HepG2 (cell line): ENCODE data around the gene OLFM3. TPM values are rescaled to one million over a fixed set of nuclear protein-coding genes. Genes with fewer than 3 reads are reported as not detected.

Source experiments
- ATAC-seq: fragments of 200-7000 bp; cut with Tn5 transposase; 3 replicates; pipeline ENCODE4 v1.9.1; 2020; ENCODE audit warnings: mild to moderate bottlenecking, moderate library complexity
- BruUV-seq: library from RNA; stranded (reverse); fragments of 400-500 nt; replicated peaks from 2 replicates; lab custom pipeline; 2021; lab: Mats Ljungman, UMichigan
- CTCF ChIA-PET: fragments of 300-600 bp; formaldehyde crosslinking; extraction: SDS; loops from one replicate; lab custom pipeline; 2021; ENCODE audit warnings: low total read pairs, inconsistent platforms, low intra/inter-chr PET ratio; lab: Yijun Ruan, JAX
- POLR2A ChIA-PET: fragments of 350-600 bp; sonication (Branson Sonifier 250); formaldehyde crosslinking; loops from one replicate; lab custom pipeline; 2020; ENCODE audit warnings: antibody characterized with exemption, inconsistent platforms; lab: Yijun Ruan, JAX
- DNase-seq: peaks from one replicate; pipeline ENCODE4 v3.0.0-alpha.2; 2015; ENCODE audit warnings: low spot score
- FAIRE-seq: peaks from 3 replicates; lab custom pipeline; 2011; peaks lifted over from hg19 to GRCh38; lab: Jason Lieb, UNC
- H2AFZ ChIP-seq: one replicate; pipeline ENCODE4 v1.6.1; 2011; ENCODE audit warnings: low read length, inconsistent platforms
- H3K27ac ChIP-seq: fragments of 300-600 bp; 3 replicates; pipeline ENCODE4 v1.8.0; 2011; ENCODE audit warnings: mixed run types, mild to moderate bottlenecking, mixed read lengths, low read length, inconsistent platforms; ENCODE audit not compliant: insufficient read depth; ENCODE audit errors: extremely low read length
- H3K27me3 ChIP-seq, 2 experiments: fragments of 200-600 bp in 1 of 2; 2 replicates in 1 of 2; 3 replicates in 1 of 2; pipeline versions ENCODE4 v1.6.0 to v1.8.0; 2011; ENCODE audit warnings: low read length in 2 of 2, mild to moderate bottlenecking in 2 of 2, moderate library complexity in 2 of 2, inconsistent platforms in 1 of 2; ENCODE audit not compliant: insufficient read depth in 2 of 2, control insufficient read depth in 1 of 2
- H3K36me3 ChIP-seq, 2 experiments: fragments of 200-600 bp in 1 of 2; replicated peaks in 1 of 2; 2 replicates in 1 of 2; 3 replicates in 1 of 2; pipeline versions ENCODE4 v1.5.1 to v1.8.0; 2011; ENCODE audit warnings: low read length in 2 of 2, inconsistent platforms in 1 of 2; ENCODE audit not compliant: insufficient read depth in 2 of 2, control insufficient read depth in 1 of 2
- H3K4me1 ChIP-seq: 2 replicates; pipeline ENCODE4 v1.5.1; 2012; ENCODE audit warnings: low read length, inconsistent platforms; ENCODE audit not compliant: insufficient read depth
- H3K4me2 ChIP-seq: 2 replicates; pipeline ENCODE4 v1.6.0; 2011; ENCODE audit warnings: low read depth, low read length, inconsistent platforms
- H3K4me3 ChIP-seq, 3 experiments: fragments of 200-600 bp in 1 of 3; sonication (generic), shearing (Covaris generic) in 1 of 3; replicated peaks in 1 of 3; 2 replicates each; pipeline ENCODE4 v1.5.1; 2011 to 2016; ENCODE audit warnings: low read length in 3 of 3, inconsistent platforms in 2 of 3, low read depth in 2 of 3, mild to moderate bottlenecking in 2 of 3, control low read depth in 1 of 3, mixed read lengths in 1 of 3; ENCODE audit not compliant: insufficient read depth in 1 of 3
- H3K79me2 ChIP-seq: one replicate; pipeline ENCODE4 v1.6.1; 2011; ENCODE audit warnings: low read length, inconsistent platforms; ENCODE audit not compliant: insufficient read depth
- H3K9ac ChIP-seq: 2 replicates; pipeline ENCODE4 v1.6.0; 2011; ENCODE audit warnings: mild to moderate bottlenecking, low read depth, low read length, inconsistent platforms; ENCODE audit not compliant: insufficient read depth
- H3K9me3 ChIP-seq: 2 replicates; pipeline ENCODE4 v1.5.1; 2012; ENCODE audit warnings: mild to moderate bottlenecking, low read length
- H4K20me1 ChIP-seq: 2 replicates; pipeline ENCODE4 v1.6.0; 2011; ENCODE audit warnings: inconsistent platforms, mild to moderate bottlenecking, low read length, moderate library complexity; ENCODE audit not compliant: insufficient read depth
- CHD2 ChIP-seq: IDR thresholded peaks from 2 replicates; pipeline ENCODE4 v1.6.1; 2011; ENCODE audit warnings: low read depth, low read length, improper control_type of control experiment
- KAT2B ChIP-seq: fragments of 150-350 bp; IDR thresholded peaks from 2 replicates; pipeline ENCODE4 v1.6.1; 2014; ENCODE audit warnings: low read depth, low read length, borderline replicate concordance
- KDM1A ChIP-seq: IDR thresholded peaks from 2 replicates; pipeline ENCODE4 v1.6.1; 2016; ENCODE audit warnings: missing compliant biosample characterization
- NR2F1 ChIP-seq, 2 experiments: fragments of 450-650 bp in 1 of 2; formaldehyde crosslinking in 1 of 2; IDR thresholded peaks; 2 replicates each; pipeline versions ENCODE4 v1.5.0 to v1.6.1; 2016 to 2020; ENCODE audit warnings: mild to moderate bottlenecking in 1 of 2, missing compliant biosample characterization in 1 of 2, missing genetic modification reagents in 1 of 2, moderate library complexity in 1 of 2
- REPIN1 ChIP-seq: sonication (generic); formaldehyde crosslinking; IDR thresholded peaks from 2 replicates; pipeline ENCODE4 v1.8.0; 2022; ENCODE audit warnings: missing genetic modification reagents, low read depth, mild to moderate bottlenecking, borderline replicate concordance
- SIX1 ChIP-seq: sonication (generic); formaldehyde crosslinking; IDR thresholded peaks from 2 replicates; pipeline ENCODE4 v1.4.0; 2020; ENCODE audit warnings: missing genetic modification reagents, borderline replicate concordance
- SKI ChIP-seq: fragments of 450-650 bp; IDR thresholded peaks from one replicate; pipeline ENCODE4 v1.6.1; 2018; ENCODE audit warnings: mild to moderate bottlenecking; ENCODE audit not compliant: partially characterized antibody
- SOX13 ChIP-seq, 3 experiments: fragments of 450-650 bp in 1 of 3; sonication (generic) in 1 of 3; formaldehyde crosslinking in 1 of 3; IDR thresholded peaks in 2 of 3; conservative IDR thresholded peaks in 1 of 3; 2 replicates each; pipeline versions ENCODE4 v1.5.0 to v1.6.1; 2016 to 2020; ENCODE audit warnings: antibody characterized with exemption in 1 of 3, mild to moderate bottlenecking in 1 of 3, missing compliant biosample characterization in 1 of 3, missing genetic modification reagents in 1 of 3, moderate library complexity in 1 of 3
- SRSF1 ChIP-seq: fragments of 200-400 bp; formaldehyde crosslinking; optimal IDR thresholded peaks from 2 replicates; pipeline ENCODE3; 2017; ENCODE audit warnings: mild to moderate bottlenecking, low read depth, low read length, moderate library complexity
- WIZ ChIP-seq: sonication (generic); formaldehyde crosslinking; IDR thresholded peaks from 2 replicates; pipeline ENCODE4 v1.5.1; 2020; ENCODE audit warnings: mild to moderate bottlenecking, missing genetic modification reagents
- ZNF343 ChIP-seq: sonication (generic); formaldehyde crosslinking; IDR thresholded peaks from 2 replicates; pipeline ENCODE4 v1.4.0; 2020; ENCODE audit warnings: mild to moderate bottlenecking, missing genetic modification reagents
- ZNF768 ChIP-seq: sonication (generic); formaldehyde crosslinking; IDR thresholded peaks from 2 replicates; pipeline ENCODE4 v1.4.0; 2020; ENCODE audit warnings: missing genetic modification reagents
- ZNF891 ChIP-seq: sonication (generic); formaldehyde crosslinking; IDR thresholded peaks from 2 replicates; pipeline ENCODE4 v1.5.0; 2020; ENCODE audit warnings: mild to moderate bottlenecking, missing genetic modification reagents
- WGBS: methylation state at CpG from one replicate; pipeline ENCODE4 v1.1.6; 2017; ENCODE audit warnings: low lambda C conversion rate; 5-methylcytosine and 5-hydroxymethylcytosine counted together
- in situ Hi-C: cut with HindIII; loops from 2 replicates; pipeline ENCODE4 v1.10.0; 2017; ENCODE audit warnings: low pct_unique_long_range_greater_than_20kb; ENCODE audit not compliant: extremely low pct_ligation_motif_present
- intact Hi-C: fragments of 100-400 bp; cut with micrococcal nuclease; formaldehyde crosslinking; loops from one replicate; pipeline ENCODE4 v1.10.0; 2022; ENCODE audit not compliant: unreplicated experiment
- polyA plus RNA-seq, 8 experiments: library from polyadenylated mRNA; depleted of rRNA in 3 of 8; stranded (reverse) in 7 of 8; unstranded in 1 of 8; fragments of >200 nt; fragmentation: Illumina TruSeq in 4 of 8; extraction: Trizol in 4 of 8; gene quantifications; 2 replicates each; pipeline versions ENCODE4 v1.2.1 to v1.2.3, GENCODE V29; 2011 to 2016; ENCODE audit warnings: low read depth in 4 of 8, missing spikeins in 1 of 8, mixed read lengths in 1 of 8; ENCODE audit not compliant: insufficient read depth in 1 of 8
- total RNA-seq, 5 experiments: library from RNA; depleted of rRNA; stranded (reverse); fragments of >200 nt; fragmentation: Illumina TruSeq; extraction: Trizol; gene quantifications; 2 replicates each; pipeline ENCODE4 v1.2.3, GENCODE V29; 2016; ENCODE audit warnings: low read depth in 1 of 5
- TF ChIP-seq, protein P1 (sequence below): sonication (generic); formaldehyde crosslinking; IDR thresholded peaks from 2 replicates; pipeline ENCODE4 v1.5.1; 2020; ENCODE audit warnings: missing genetic modification reagents, mild to moderate bottlenecking, borderline replicate concordance
- TF ChIP-seq, protein P2 (sequence below): sonication (generic); formaldehyde crosslinking; IDR thresholded peaks from 2 replicates; pipeline ENCODE4 v1.5.0; 2020; ENCODE audit warnings: missing genetic modification reagents

OLFM3 gene
- total and polyA plus RNA-seq, 2 of the 13 experiments (the other 11 are each of a cell fraction or from before 2014, with no cell fraction given): not detected

DNA sequence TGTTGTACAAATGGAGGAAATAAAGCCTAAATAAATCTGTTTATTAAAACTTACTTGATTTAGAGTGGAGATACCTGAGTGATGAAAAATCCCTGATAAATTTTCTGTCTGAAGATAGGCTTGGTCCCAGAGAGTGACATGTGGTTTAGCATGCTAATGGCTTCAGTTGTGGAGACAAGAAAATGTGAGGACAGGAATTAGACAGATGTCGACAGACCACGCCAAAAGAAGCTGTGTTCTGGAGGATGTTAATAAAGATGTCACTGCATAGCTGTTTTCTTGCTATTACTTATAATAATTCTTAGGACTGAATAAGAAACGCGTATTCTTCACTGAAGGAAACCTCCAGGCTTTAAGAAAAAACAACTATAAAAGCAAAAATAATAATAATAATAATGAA, 154.9 kb downstream of the OLFM3 start:
- H3K36me3 ChIP-seq: no peaks in the 10 kb centered on the region
- in situ Hi-C loops: no loop called here
- H3K79me2 ChIP-seq: no peaks in the 10 kb centered on the region
- H4K20me1 ChIP-seq: no peaks in the 10 kb centered on the region
- 5% methylated on average over 4 of the region's 4 CpGs for WGBS
- no peak overlapping the region for H3K9ac ChIP-seq
- POLR2A ChIA-PET: no interaction called here
- no peak for TF ChIP-seq SKI
- TF ChIP-seq SRSF1: no peak
- TF ChIP-seq ZNF768: no peak
- TF ChIP-seq NR2F1 (CRISPR knock-in tag; IDR thresholded peaks at IDR 0.05): no peak
- no peak for TF ChIP-seq ZNF343 (CRISPR knock-in tag)
- no peak for TF ChIP-seq KAT2B
- TF ChIP-seq, protein P1, sequence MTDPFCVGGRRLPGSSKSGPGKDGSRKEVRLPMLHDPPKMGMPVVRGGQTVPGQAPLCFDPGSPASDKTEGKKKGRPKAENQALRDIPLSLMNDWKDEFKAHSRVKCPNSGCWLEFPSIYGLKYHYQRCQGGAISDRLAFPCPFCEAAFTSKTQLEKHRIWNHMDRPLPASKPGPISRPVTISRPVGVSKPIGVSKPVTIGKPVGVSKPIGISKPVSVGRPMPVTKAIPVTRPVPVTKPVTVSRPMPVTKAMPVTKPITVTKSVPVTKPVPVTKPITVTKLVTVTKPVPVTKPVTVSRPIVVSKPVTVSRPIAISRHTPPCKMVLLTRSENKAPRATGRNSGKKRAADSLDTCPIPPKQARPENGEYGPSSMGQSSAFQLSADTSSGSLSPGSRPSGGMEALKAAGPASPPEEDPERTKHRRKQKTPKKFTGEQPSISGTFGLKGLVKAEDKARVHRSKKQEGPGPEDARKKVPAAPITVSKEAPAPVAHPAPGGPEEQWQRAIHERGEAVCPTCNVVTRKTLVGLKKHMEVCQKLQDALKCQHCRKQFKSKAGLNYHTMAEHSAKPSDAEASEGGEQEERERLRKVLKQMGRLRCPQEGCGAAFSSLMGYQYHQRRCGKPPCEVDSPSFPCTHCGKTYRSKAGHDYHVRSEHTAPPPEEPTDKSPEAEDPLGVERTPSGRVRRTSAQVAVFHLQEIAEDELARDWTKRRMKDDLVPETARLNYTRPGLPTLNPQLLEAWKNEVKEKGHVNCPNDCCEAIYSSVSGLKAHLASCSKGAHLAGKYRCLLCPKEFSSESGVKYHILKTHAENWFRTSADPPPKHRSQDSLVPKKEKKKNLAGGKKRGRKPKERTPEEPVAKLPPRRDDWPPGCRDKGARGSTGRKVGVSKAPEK (CRISPR knock-in tag): no peak
- TF ChIP-seq, protein P2, sequence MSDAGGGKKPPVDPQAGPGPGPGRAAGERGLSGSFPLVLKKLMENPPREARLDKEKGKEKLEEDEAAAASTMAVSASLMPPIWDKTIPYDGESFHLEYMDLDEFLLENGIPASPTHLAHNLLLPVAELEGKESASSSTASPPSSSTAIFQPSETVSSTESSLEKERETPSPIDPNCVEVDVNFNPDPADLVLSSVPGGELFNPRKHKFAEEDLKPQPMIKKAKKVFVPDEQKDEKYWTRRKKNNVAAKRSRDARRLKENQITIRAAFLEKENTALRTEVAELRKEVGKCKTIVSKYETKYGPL (CRISPR knock-in tag): no peak
- no peak for TF ChIP-seq SOX13 (IDR thresholded peaks at IDR 0.05)
- no peak for TF ChIP-seq SOX13 (CRISPR knock-in tag; conservative IDR thresholded peaks at IDR 0.05 in 1 of 2, IDR thresholded peaks at IDR 0.05 in 1 of 2)
- TF ChIP-seq KDM1A (CRISPR knock-in tag): no peak
- TF ChIP-seq WIZ (CRISPR knock-in tag): no peak
- no peak for TF ChIP-seq CHD2
- no peak for TF ChIP-seq ZNF891 (CRISPR knock-in tag)
- no peak for TF ChIP-seq SIX1 (CRISPR knock-in tag)
- no peak for TF ChIP-seq REPIN1 (CRISPR knock-in tag)
- DNase-seq: no peak
- intact Hi-C loops: no loop called here
- H3K9me3 ChIP-seq: no peaks in the 10 kb centered on the region
- CTCF ChIA-PET: no interaction called here
- no peak overlapping the region for H3K4me3 ChIP-seq
- FAIRE-seq: no peak
- no peaks in the 10 kb centered on the region for H3K4me1 ChIP-seq
- H3K27me3 ChIP-seq: no peaks in the 10 kb centered on the region
- no peak overlapping the region for H3K27ac ChIP-seq
- no peak overlapping the region for H2AFZ ChIP-seq
- ATAC-seq: no peak
- no TSS peak for BruUV-seq
- no peak overlapping the region for H3K4me2 ChIP-seq
